Prostate gland (tissue), 2 donors: ENCODE data around the gene PAX5. TPM values are rescaled to one million over a fixed set of nuclear protein-coding genes. Genes with fewer than 3 reads are reported as not detected.

Experiments used
- DNase-seq: peaks from one replicate; pipeline ENCODE4 v3.0.0-alpha.2; 2019; ENCODE audit warnings: low spot score
- H3K27ac ChIP-seq, 2 donors: fragments of 200-600 bp; sonication (generic); 2 replicates each; pipeline ENCODE4 v1.5.1; 2017 to 2019
- H3K27me3 ChIP-seq: fragments of 200-600 bp; sonication (generic); replicated peaks from 2 replicates; pipeline ENCODE4 v1.5.1; 2019; ENCODE audit not compliant: insufficient read depth
- H3K36me3 ChIP-seq, 2 donors: fragments of 200-600 bp; sonication (generic); 1 replicate in 1 of 2; 2 replicates in 1 of 2; pipeline versions ENCODE4 v1.5.1 to v1.8.1; 2017 to 2019
- H3K4me1 ChIP-seq: fragments of 200-600 bp; sonication (generic); replicated peaks from 2 replicates; pipeline ENCODE4 v1.5.1; 2019
- H3K4me3 ChIP-seq, 2 donors: fragments of 200-600 bp; sonication (generic); 2 replicates each; pipeline ENCODE4 v1.5.1; 2017 to 2019
- H3K9me3 ChIP-seq: fragments of 200-600 bp; sonication (generic); 2 replicates; pipeline ENCODE4 v1.5.1; 2017
- POLR2A ChIP-seq: fragments of 450-650 bp; IDR thresholded peaks from one replicate; pipeline ENCODE4 v1.6.1; 2016; ENCODE audit warnings: antibody characterized with exemption, mild to moderate bottlenecking
- POLR2AphosphoS5 ChIP-seq: sonication (generic); formaldehyde crosslinking; IDR thresholded peaks from one replicate; pipeline ENCODE4 v1.6.1; 2017; ENCODE audit warnings: antibody characterized with exemption
- WGBS: methylation state at CpG from one replicate; pipeline ENCODE4 v1.1.5; 2018; 5-methylcytosine and 5-hydroxymethylcytosine counted together
- intact Hi-C: fragments of 100-400 bp; cut with DNase I; formaldehyde crosslinking; loops from one replicate; pipeline ENCODE4 v1.14.2; 2022
- total RNA-seq, 2 donors: library from RNA; depleted of rRNA; stranded (reverse); fragments of >200 nt; gene quantifications; one replicate each; pipeline ENCODE4 v1.1.0, GENCODE V29; 2016
- TF ChIP-seq, protein P1 (sequence below), 4 experiments: fragments of 200-600 bp in 2 of 4; fragments of 450-650 bp in 2 of 4; sonication (generic) in 2 of 4; IDR thresholded peaks; 1 replicate in 3 of 4; 2 replicates in 1 of 4; pipeline ENCODE4 v1.5.1; 2016 to 2019; ENCODE audit warnings: antibody characterized with exemption in 4 of 4, mild to moderate bottlenecking in 2 of 4, moderate library complexity in 2 of 4

The PAX5 gene
- total RNA-seq, 2 donors from 2014 or later: 0.05 to 0.11 TPM

DNA sequence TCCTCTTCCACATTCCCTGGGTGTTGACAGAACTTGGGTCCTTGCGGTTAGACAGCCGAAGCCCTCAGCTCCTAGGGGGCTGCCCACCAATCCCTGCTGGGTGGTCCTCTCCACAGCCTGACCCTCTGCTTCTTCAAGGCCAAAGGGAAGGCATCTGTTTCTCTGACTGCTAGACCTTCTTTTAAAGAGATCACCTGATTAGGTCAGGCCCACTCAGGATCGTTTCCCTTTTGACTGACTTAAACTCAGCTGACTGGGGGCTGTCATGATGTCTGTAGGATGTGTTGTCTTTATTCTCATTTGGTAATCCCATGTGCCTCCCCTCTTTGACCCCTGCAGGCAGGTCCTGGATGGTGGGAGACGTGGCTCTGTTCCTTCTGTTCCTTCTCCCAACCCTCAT is 207.5 kb downstream of the PAX5 start:
- Histone ChIP-seq H3K4me1 (no peaks in the 10 kb centered on the region), H3K27me3 (no peaks in the 10 kb centered on the region), H3K9me3 (no peaks in the 10 kb centered on the region), H3K4me3 (no peak overlapping the region), H3K27ac (no peak overlapping the region), H3K36me3 (no peaks in the 10 kb centered on the region)
- TF ChIP-seq, protein P1, sequence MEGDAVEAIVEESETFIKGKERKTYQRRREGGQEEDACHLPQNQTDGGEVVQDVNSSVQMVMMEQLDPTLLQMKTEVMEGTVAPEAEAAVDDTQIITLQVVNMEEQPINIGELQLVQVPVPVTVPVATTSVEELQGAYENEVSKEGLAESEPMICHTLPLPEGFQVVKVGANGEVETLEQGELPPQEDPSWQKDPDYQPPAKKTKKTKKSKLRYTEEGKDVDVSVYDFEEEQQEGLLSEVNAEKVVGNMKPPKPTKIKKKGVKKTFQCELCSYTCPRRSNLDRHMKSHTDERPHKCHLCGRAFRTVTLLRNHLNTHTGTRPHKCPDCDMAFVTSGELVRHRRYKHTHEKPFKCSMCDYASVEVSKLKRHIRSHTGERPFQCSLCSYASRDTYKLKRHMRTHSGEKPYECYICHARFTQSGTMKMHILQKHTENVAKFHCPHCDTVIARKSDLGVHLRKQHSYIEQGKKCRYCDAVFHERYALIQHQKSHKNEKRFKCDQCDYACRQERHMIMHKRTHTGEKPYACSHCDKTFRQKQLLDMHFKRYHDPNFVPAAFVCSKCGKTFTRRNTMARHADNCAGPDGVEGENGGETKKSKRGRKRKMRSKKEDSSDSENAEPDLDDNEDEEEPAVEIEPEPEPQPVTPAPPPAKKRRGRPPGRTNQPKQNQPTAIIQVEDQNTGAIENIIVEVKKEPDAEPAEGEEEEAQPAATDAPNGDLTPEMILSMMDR (IDR thresholded peaks at IDR 0.05): no peak
- no peak for TF ChIP-seq POLR2AphosphoS5
- no peak for TF ChIP-seq POLR2A
- WGBS: 95% methylated on average over 4 of the region's 4 CpGs
- intact Hi-C loops: no loop called here
- no peak for DNase-seq

DNA sequence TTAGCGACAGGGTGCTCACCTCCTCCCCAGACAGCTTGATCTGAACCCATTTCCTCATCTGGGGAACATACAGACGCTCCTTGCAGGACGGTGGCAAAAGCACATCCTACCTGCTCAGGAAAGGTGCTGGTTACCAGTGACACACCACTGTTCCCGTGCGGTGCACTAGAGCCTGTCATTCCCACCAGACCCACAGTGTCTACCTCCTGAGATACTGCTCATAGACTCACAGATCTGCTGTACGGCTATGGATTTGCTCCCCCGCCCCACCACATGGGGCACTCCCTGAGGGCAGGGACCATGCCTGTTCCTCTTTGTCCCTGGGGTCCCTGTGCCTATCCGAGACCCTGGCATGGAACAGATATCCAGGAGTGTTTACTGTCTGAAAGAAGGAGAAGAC is 208.9 kb downstream of the PAX5 start:
- H3K4me1 ChIP-seq: no peaks in the 10 kb centered on the region
- no peaks in the 10 kb centered on the region for H3K36me3 ChIP-seq
- intact Hi-C loops: no loop called here
- H3K4me3 ChIP-seq: no peak overlapping the region
- DNase-seq: no peak
- no peak for TF ChIP-seq POLR2A
- TF ChIP-seq POLR2AphosphoS5: no peak
- TF ChIP-seq, protein P1 (IDR thresholded peaks at IDR 0.05): no peak
- no peaks in the 10 kb centered on the region for H3K27me3 ChIP-seq
- WGBS: 90% methylated on average over 8 of the region's 8 CpGs
- no peak overlapping the region for H3K27ac ChIP-seq
- no peaks in the 10 kb centered on the region for H3K9me3 ChIP-seq

DNA sequence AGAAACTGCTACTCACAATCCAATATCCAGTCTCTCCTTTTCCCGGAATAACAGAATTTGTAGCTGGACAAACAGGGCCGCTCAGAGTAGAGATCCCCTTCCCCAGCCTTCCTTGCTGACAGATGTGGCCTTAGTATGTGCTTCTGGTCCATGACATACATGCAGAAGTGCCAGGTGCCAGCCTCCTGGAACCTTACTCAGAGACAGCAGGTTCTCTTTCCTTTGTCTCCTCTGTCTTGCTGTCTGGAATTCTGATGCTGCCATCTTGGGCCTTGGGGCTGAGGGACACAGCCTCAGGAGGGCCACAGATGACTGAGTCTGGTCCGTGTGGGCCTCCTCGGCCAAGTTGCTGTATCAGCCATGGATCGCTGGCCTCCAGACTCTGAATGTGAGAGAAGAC is 210.1 kb downstream of the PAX5 start:
- no peaks in the 10 kb centered on the region for H3K4me1 ChIP-seq
- DNase-seq: no peak
- TF ChIP-seq POLR2AphosphoS5: no peak
- no peak for TF ChIP-seq POLR2A
- TF ChIP-seq, protein P1 (IDR thresholded peaks at IDR 0.05): no peak
- 76% methylated on average over 5 of the region's 5 CpGs for WGBS
- H3K36me3 ChIP-seq: no peaks in the 10 kb centered on the region
- intact Hi-C loops: no loop called here
- H3K27ac ChIP-seq: no peak overlapping the region
- no peaks in the 10 kb centered on the region for H3K27me3 ChIP-seq
- H3K4me3 ChIP-seq: no peak overlapping the region
- H3K9me3 ChIP-seq: no peaks in the 10 kb centered on the region

DNA sequence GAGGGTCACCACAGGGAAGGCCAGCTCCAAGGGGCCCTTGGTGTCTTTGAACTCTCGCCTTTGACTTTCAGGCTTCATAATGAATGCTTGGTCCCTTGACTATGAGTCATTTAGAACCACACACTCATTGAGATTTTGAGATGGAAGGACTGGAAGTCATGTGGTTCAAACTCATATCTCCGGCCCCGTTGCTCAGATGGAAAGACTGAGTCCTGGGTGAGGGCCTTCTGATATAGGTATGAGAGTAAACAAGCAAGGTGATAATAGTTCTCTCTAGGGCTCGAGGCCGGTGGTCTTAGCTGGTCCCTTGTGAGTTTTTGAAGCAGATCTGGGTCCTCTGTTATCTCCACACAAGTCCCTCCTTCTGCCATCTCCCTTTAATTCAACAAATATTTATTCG is 210.6 kb downstream of the PAX5 start:
- intact Hi-C loops: no loop called here
- no peak overlapping the region for H3K27ac ChIP-seq
- 93% methylated on average over 6 of the region's 6 CpGs for WGBS

DNA sequence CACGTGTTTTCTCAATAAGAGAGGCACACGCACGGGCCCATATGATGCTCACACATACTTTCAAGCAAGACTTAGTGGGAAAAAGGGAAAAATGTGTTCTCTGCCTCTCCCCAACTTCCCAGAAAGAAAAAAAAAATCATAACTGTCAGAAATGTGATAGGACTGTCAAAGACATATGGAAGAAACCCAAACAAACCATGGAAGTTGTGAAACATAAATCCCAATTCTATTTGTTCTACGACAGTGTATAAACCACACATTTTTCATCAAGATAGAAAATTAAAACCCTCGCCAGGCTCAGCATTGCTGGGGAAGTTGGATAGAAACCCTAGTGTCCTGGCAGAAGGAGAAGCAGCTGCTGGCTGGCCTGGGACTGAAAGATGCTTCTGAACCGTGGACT is 211.9 kb downstream of the PAX5 start:
- H3K4me1 ChIP-seq: no peaks in the 10 kb centered on the region
- H3K36me3 ChIP-seq: no peaks in the 10 kb centered on the region
- WGBS: 72% methylated on average over 6 of the region's 6 CpGs
- no peak for TF ChIP-seq POLR2AphosphoS5
- TF ChIP-seq POLR2A: no peak
- TF ChIP-seq, protein P1 (IDR thresholded peaks at IDR 0.05): no peak
- DNase-seq: no peak
- H3K27ac ChIP-seq: no peak overlapping the region
- H3K4me3 ChIP-seq: no peak overlapping the region
- intact Hi-C loops: no loop called here
- H3K27me3 ChIP-seq: no peaks in the 10 kb centered on the region
- no peaks in the 10 kb centered on the region for H3K9me3 ChIP-seq

More for the DNA sequence above, 210.6 kb downstream of the PAX5 start:
- H3K9me3 ChIP-seq: no peaks in the 10 kb centered on the region
- TF ChIP-seq, protein P1 (IDR thresholded peaks at IDR 0.05): no peak
- TF ChIP-seq POLR2A (no peak), POLR2AphosphoS5 (no peak)
- no peaks in the 10 kb centered on the region for H3K4me1 ChIP-seq
- H3K4me3 ChIP-seq: no peak overlapping the region
- no peaks in the 10 kb centered on the region for H3K27me3 ChIP-seq
- no peaks in the 10 kb centered on the region for H3K36me3 ChIP-seq
- no peak for DNase-seq
